ENCODE results near the gene SNHG17. TPM values are rescaled to one million over a fixed set of nuclear protein-coding genes. Genes with fewer than 3 reads are reported as not detected.

The SNHG17 gene
- total and polyA plus RNA-seq, 9 of the 15 experiments (the other 6 are each of a cell fraction or from before 2014, with no cell fraction given), result 29.8 to 106 (median 57.7) TPM

- TF ChIP-seq ZNF24 (IDR thresholded peaks at IDR 0.05) (no peak), MTA3 (IDR thresholded peaks at IDR 0.05; ENCODE audit: borderline replicate concordance) (no peak), TARDBP (IDR thresholded peaks at IDR 0.05) (no peak), CCNT2 (IDR thresholded peaks at IDR 0.05; ENCODE audit: borderline replicate concordance, extremely low read depth, insufficient read length, low read depth, low read length) (peak; percentile 20), CLOCK (CRISPR knock-in tag; IDR thresholded peaks at IDR 0.05; ENCODE audit: borderline replicate concordance) (no peak), ZNF584 (CRISPR knock-in tag; IDR thresholded peaks at IDR 0.05; ENCODE audit: low read depth) (no peak), FOXM1 (IDR thresholded peaks at IDR 0.05; ENCODE audit: low read depth) (no peak), FOXM1 (CRISPR knock-in tag; IDR thresholded peaks at IDR 0.05; ENCODE audit: low read depth) (no peak), PHF8 (IDR thresholded peaks at IDR 0.05; ENCODE audit: borderline replicate concordance, low read length) (no peak), ZNF764 (CRISPR knock-in tag; IDR thresholded peaks at IDR 0.05; ENCODE audit: low read depth) (no peak), SNRNP70 (optimal IDR thresholded peaks at IDR 0.05; ENCODE audit: low read depth, low read length) (no peak), RBM22 (IDR thresholded peaks at IDR 0.05; ENCODE audit: low read depth, low read length, poor library complexity, severe bottlenecking) (no peak), NR2C2 (CRISPR knock-in tag; IDR thresholded peaks at IDR 0.05) (no peak), NR2C2 (tag; IDR thresholded peaks at IDR 0.05) (0 out of 2 replicates have a peak, but pooled peaks have one; percentile 21), HMG20A (CRISPR knock-in tag; conservative IDR thresholded peaks at IDR 0.05) (0 out of 2 replicates have a peak, but pooled peaks have one; percentile 77), TRIM28 (IDR thresholded peaks at IDR 0.05) (no peak), ZFP30 (CRISPR knock-in tag; IDR thresholded peaks at IDR 0.05; ENCODE audit: borderline replicate concordance) (no peak), POLR2H (tag; IDR thresholded peaks at IDR 0.05; ENCODE audit: low read depth) (no peak), HDAC3 (IDR thresholded peaks at IDR 0.05; ENCODE audit: borderline replicate concordance, partially characterized antibody) (peak; percentile 63), SMAD2 (IDR thresholded peaks at IDR 0.05; ENCODE audit: low read depth, low read length) (no peak), GMEB1 (CRISPR knock-in tag; IDR thresholded peaks at IDR 0.05) (no peak), SNIP1 (IDR thresholded peaks at IDR 0.05; ENCODE audit: low read depth) (no peak), ELF2 (CRISPR knock-in tag; IDR thresholded peaks at IDR 0.05) (no peak)
- TF ChIP-seq, protein P1, sequence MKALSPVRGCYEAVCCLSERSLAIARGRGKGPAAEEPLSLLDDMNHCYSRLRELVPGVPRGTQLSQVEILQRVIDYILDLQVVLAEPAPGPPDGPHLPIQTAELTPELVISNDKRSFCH (CRISPR knock-in tag; IDR thresholded peaks at IDR 0.05), result no peak
- TF ChIP-seq, protein P1 (tag; IDR thresholded peaks at IDR 0.05), result no peak
Measured at GRCh38 chr20:38460040-38460623, 25.0 kb upstream of the SNHG17 start (continued).

All from K562 (cell line).